GM12864 (cell line): Measurements from ENCODE around the gene TRRAP.
A peak's percentile ranks its signal among the peaks of the same experiment; 100 is the strongest.

Source experiments
- DNase-seq: peaks from one replicate; pipeline ENCODE4 v3.0.0-alpha.2; 2011; ENCODE audit warnings: low read depth
- H3K4me3 ChIP-seq: 2 replicates; pipeline ENCODE4 v1.5.1; 2011; ENCODE audit warnings: mild to moderate bottlenecking, low read depth, low read length, control low read depth
- CTCF ChIP-seq: IDR thresholded peaks from 2 replicates; pipeline ENCODE4 v1.5.1; 2011; ENCODE audit warnings: low read depth, mild to moderate bottlenecking, moderate library complexity, low read length, control low read depth, inconsistent platforms; ENCODE audit errors: missing control alignments

TRRAP gene

GRCh38 chr7:99036546-99037111 lies 158.3 kb downstream of the TRRAP start:
- DNase-seq, result no peak
- TF ChIP-seq CTCF, result peak; percentile 27
- no peak overlapping the region for H3K4me3 ChIP-seq

GRCh38 chr7:99037327-99037940 lies 159.1 kb downstream of the TRRAP start:
- no peak overlapping the region for H3K4me3 ChIP-seq
- no peak for TF ChIP-seq CTCF
- no peak for DNase-seq

- no peak for DNase-seq
- no peak overlapping the region for H3K4me3 ChIP-seq
- no peak for TF ChIP-seq CTCF
Observed at GRCh38 chr7:99038086-99038855, 159.9 kb downstream of the TRRAP start.

GRCh38 chr7:99039384-99039891 lies 161.1 kb downstream of the TRRAP start:
- no peak overlapping the region for H3K4me3 ChIP-seq
- TF ChIP-seq CTCF, result no peak
- no peak for DNase-seq

- peak; percentile 42 for DNase-seq
- no peak overlapping the region for H3K4me3 ChIP-seq
- peak; percentile 73 for TF ChIP-seq CTCF
Observed at GRCh38 chr7:99040104-99040958, 162.0 kb downstream of the TRRAP start.

- no peak overlapping the region for H3K4me3 ChIP-seq
- no peak for TF ChIP-seq CTCF
- DNase-seq, result no peak
Observed at GRCh38 chr7:99041526-99041925, 163.2 kb downstream of the TRRAP start.
